ENCODE measurements around the gene UQCR10.

DNA sequence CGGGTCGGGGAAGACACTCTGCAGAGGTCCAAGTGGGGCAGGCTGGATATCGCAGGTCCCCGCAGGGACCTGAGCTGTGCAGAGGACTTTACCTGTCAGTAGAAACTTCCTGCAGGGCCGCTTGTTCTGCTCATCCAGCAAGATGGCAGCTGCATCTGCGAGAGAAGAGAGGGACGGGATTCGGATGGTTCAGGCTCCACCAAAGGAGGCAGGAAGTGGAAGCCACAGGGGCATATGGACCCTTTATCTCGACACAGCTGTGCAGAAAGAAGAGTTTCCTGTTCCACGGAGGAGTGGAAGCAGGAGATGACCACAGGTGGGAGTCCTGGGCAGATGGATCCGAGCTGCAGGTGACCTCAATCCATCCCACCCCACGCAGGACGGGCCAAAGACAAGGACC, 24.8 kb upstream of the UQCR10 start:
- TF ChIP-seq POLR2A (IDR thresholded peaks at IDR 0.05; ENCODE audit: low read depth, low read length) (no peak), POLR2AphosphoS5 (IDR thresholded peaks at IDR 0.05; ENCODE audit: low read depth, low read length) (no peak)
